HepG2 (cell line): ENCODE measurements around the gene KCNMA1. TPM values are rescaled to one million over a fixed set of nuclear protein-coding genes. Genes with fewer than 3 reads are reported as not detected.

Experiments used
- ATAC-seq: fragments of 200-7000 bp; cut with Tn5 transposase; 3 replicates; pipeline ENCODE4 v1.9.1; 2020; ENCODE audit warnings: mild to moderate bottlenecking, moderate library complexity
- BruUV-seq: library from RNA; stranded (reverse); fragments of 400-500 nt; replicated peaks from 2 replicates; lab custom pipeline; 2021; lab: Mats Ljungman, UMichigan
- CTCF ChIA-PET: fragments of 300-600 bp; formaldehyde crosslinking; extraction: SDS; loops from one replicate; lab custom pipeline; 2021; ENCODE audit warnings: low total read pairs, inconsistent platforms, low intra/inter-chr PET ratio; lab: Yijun Ruan, JAX
- POLR2A ChIA-PET: fragments of 350-600 bp; sonication (Branson Sonifier 250); formaldehyde crosslinking; loops from one replicate; lab custom pipeline; 2020; ENCODE audit warnings: antibody characterized with exemption, inconsistent platforms; lab: Yijun Ruan, JAX
- DNase-seq: peaks from one replicate; pipeline ENCODE4 v3.0.0-alpha.2; 2015; ENCODE audit warnings: low spot score
- FAIRE-seq: peaks from 3 replicates; lab custom pipeline; 2011; peaks lifted over from hg19 to GRCh38; lab: Jason Lieb, UNC
- H2AFZ ChIP-seq: one replicate; pipeline ENCODE4 v1.6.1; 2011; ENCODE audit warnings: low read length, inconsistent platforms
- H3K27ac ChIP-seq: fragments of 300-600 bp; 3 replicates; pipeline ENCODE4 v1.8.0; 2011; ENCODE audit warnings: mixed run types, mild to moderate bottlenecking, mixed read lengths, low read length, inconsistent platforms; ENCODE audit not compliant: insufficient read depth; ENCODE audit errors: extremely low read length
- H3K27me3 ChIP-seq, 2 experiments: fragments of 200-600 bp in 1 of 2; 2 replicates in 1 of 2; 3 replicates in 1 of 2; pipeline versions ENCODE4 v1.6.0 to v1.8.0; 2011; ENCODE audit warnings: low read length in 2 of 2, mild to moderate bottlenecking in 2 of 2, moderate library complexity in 2 of 2, inconsistent platforms in 1 of 2; ENCODE audit not compliant: insufficient read depth in 2 of 2, control insufficient read depth in 1 of 2
- H3K36me3 ChIP-seq, 2 experiments: fragments of 200-600 bp in 1 of 2; replicated peaks in 1 of 2; 2 replicates in 1 of 2; 3 replicates in 1 of 2; pipeline versions ENCODE4 v1.5.1 to v1.8.0; 2011; ENCODE audit warnings: low read length in 2 of 2, inconsistent platforms in 1 of 2; ENCODE audit not compliant: insufficient read depth in 2 of 2, control insufficient read depth in 1 of 2
- H3K4me1 ChIP-seq: 2 replicates; pipeline ENCODE4 v1.5.1; 2012; ENCODE audit warnings: low read length, inconsistent platforms; ENCODE audit not compliant: insufficient read depth
- H3K4me2 ChIP-seq: 2 replicates; pipeline ENCODE4 v1.6.0; 2011; ENCODE audit warnings: low read depth, low read length, inconsistent platforms
- H3K4me3 ChIP-seq, 3 experiments: fragments of 200-600 bp in 1 of 3; sonication (generic), shearing (Covaris generic) in 1 of 3; replicated peaks in 1 of 3; 2 replicates each; pipeline ENCODE4 v1.5.1; 2011 to 2016; ENCODE audit warnings: low read length in 3 of 3, inconsistent platforms in 2 of 3, low read depth in 2 of 3, mild to moderate bottlenecking in 2 of 3, control low read depth in 1 of 3, mixed read lengths in 1 of 3; ENCODE audit not compliant: insufficient read depth in 1 of 3
- H3K79me2 ChIP-seq: one replicate; pipeline ENCODE4 v1.6.1; 2011; ENCODE audit warnings: low read length, inconsistent platforms; ENCODE audit not compliant: insufficient read depth
- H3K9ac ChIP-seq: 2 replicates; pipeline ENCODE4 v1.6.0; 2011; ENCODE audit warnings: mild to moderate bottlenecking, low read depth, low read length, inconsistent platforms; ENCODE audit not compliant: insufficient read depth
- H3K9me3 ChIP-seq: 2 replicates; pipeline ENCODE4 v1.5.1; 2012; ENCODE audit warnings: mild to moderate bottlenecking, low read length
- H4K20me1 ChIP-seq: 2 replicates; pipeline ENCODE4 v1.6.0; 2011; ENCODE audit warnings: inconsistent platforms, mild to moderate bottlenecking, low read length, moderate library complexity; ENCODE audit not compliant: insufficient read depth
- AKAP8 ChIP-seq: sonication (generic); formaldehyde crosslinking; IDR thresholded peaks from 2 replicates; pipeline ENCODE4 v1.5.1; 2020; ENCODE audit warnings: mild to moderate bottlenecking, missing genetic modification reagents
- BATF2 ChIP-seq: sonication (generic); formaldehyde crosslinking; IDR thresholded peaks from 2 replicates; pipeline ENCODE4 v1.8.0; 2022; ENCODE audit warnings: mild to moderate bottlenecking, missing genetic modification reagents, moderate library complexity
- IKZF1 ChIP-seq: fragments of 450-650 bp; IDR thresholded peaks from 2 replicates; pipeline ENCODE4 v1.7.1; 2016
- NCOR1 ChIP-seq: fragments of 200-600 bp; sonication (generic); IDR thresholded peaks from 2 replicates; pipeline ENCODE4 v1.7.0; 2017; ENCODE audit warnings: antibody characterized with exemption, low read length, borderline replicate concordance
- NFE2L1 ChIP-seq: sonication (generic); formaldehyde crosslinking; IDR thresholded peaks from 2 replicates; pipeline ENCODE4 v1.4.0; 2020; ENCODE audit warnings: missing genetic modification reagents, mild to moderate bottlenecking, borderline replicate concordance
- NFKB2 ChIP-seq: sonication (generic); formaldehyde crosslinking; IDR thresholded peaks from 2 replicates; pipeline ENCODE4 v1.4.0; 2020; ENCODE audit warnings: missing genetic modification reagents, borderline replicate concordance
- PHF8 ChIP-seq: sonication (generic); formaldehyde crosslinking; IDR thresholded peaks from 2 replicates; pipeline ENCODE4 v1.5.0; 2020; ENCODE audit warnings: missing genetic modification reagents
- ZNF30 ChIP-seq: sonication (generic); formaldehyde crosslinking; IDR thresholded peaks from 2 replicates; pipeline ENCODE4 v1.5.0; 2020; ENCODE audit warnings: mild to moderate bottlenecking, missing genetic modification reagents
- ZNF383 ChIP-seq: sonication (generic); formaldehyde crosslinking; IDR thresholded peaks from 2 replicates; pipeline ENCODE4 v1.4.0; 2020; ENCODE audit warnings: missing genetic modification reagents, mild to moderate bottlenecking, borderline replicate concordance
- ZNF597 ChIP-seq: sonication (generic); formaldehyde crosslinking; IDR thresholded peaks from 2 replicates; pipeline ENCODE4 v1.5.0; 2020; ENCODE audit warnings: missing genetic modification reagents
- ZNF607 ChIP-seq: sonication (generic); formaldehyde crosslinking; IDR thresholded peaks from 2 replicates; pipeline ENCODE4 v1.5.1; 2020; ENCODE audit warnings: missing genetic modification reagents, mild to moderate bottlenecking, borderline replicate concordance
- ZNF713 ChIP-seq: sonication (generic); formaldehyde crosslinking; IDR thresholded peaks from 2 replicates; pipeline ENCODE4 v1.4.0; 2020; ENCODE audit warnings: mild to moderate bottlenecking, missing genetic modification reagents
- ZNF761 ChIP-seq: sonication (generic); formaldehyde crosslinking; conservative IDR thresholded peaks from 2 replicates; pipeline ENCODE4 v1.4.0; 2020; ENCODE audit warnings: mild to moderate bottlenecking, missing genetic modification reagents
- WGBS: methylation state at CpG from one replicate; pipeline ENCODE4 v1.1.6; 2017; ENCODE audit warnings: low lambda C conversion rate; 5-methylcytosine and 5-hydroxymethylcytosine counted together
- in situ Hi-C: cut with HindIII; loops from 2 replicates; pipeline ENCODE4 v1.10.0; 2017; ENCODE audit warnings: low pct_unique_long_range_greater_than_20kb; ENCODE audit not compliant: extremely low pct_ligation_motif_present
- intact Hi-C: fragments of 100-400 bp; cut with micrococcal nuclease; formaldehyde crosslinking; loops from one replicate; pipeline ENCODE4 v1.10.0; 2022; ENCODE audit not compliant: unreplicated experiment
- polyA plus RNA-seq, 8 experiments: library from polyadenylated mRNA; depleted of rRNA in 3 of 8; stranded (reverse) in 7 of 8; unstranded in 1 of 8; fragments of >200 nt; fragmentation: Illumina TruSeq in 4 of 8; extraction: Trizol in 4 of 8; gene quantifications; 2 replicates each; pipeline versions ENCODE4 v1.2.1 to v1.2.3, GENCODE V29; 2011 to 2016; ENCODE audit warnings: low read depth in 4 of 8, missing spikeins in 1 of 8, mixed read lengths in 1 of 8; ENCODE audit not compliant: insufficient read depth in 1 of 8
- total RNA-seq, 5 experiments: library from RNA; depleted of rRNA; stranded (reverse); fragments of >200 nt; fragmentation: Illumina TruSeq; extraction: Trizol; gene quantifications; 2 replicates each; pipeline ENCODE4 v1.2.3, GENCODE V29; 2016; ENCODE audit warnings: low read depth in 1 of 5
- TF ChIP-seq, protein P1 (sequence below): sonication (generic); formaldehyde crosslinking; IDR thresholded peaks from 2 replicates; pipeline ENCODE4 v1.5.0; 2020; ENCODE audit warnings: mild to moderate bottlenecking, missing genetic modification reagents
- TF ChIP-seq, protein P2 (sequence below): sonication (generic); formaldehyde crosslinking; IDR thresholded peaks from 2 replicates; pipeline ENCODE4 v1.8.0; 2022; ENCODE audit warnings: missing genetic modification reagents, low read depth, mild to moderate bottlenecking, borderline replicate concordance
- TF ChIP-seq, protein P3 (sequence below): IDR thresholded peaks from 2 replicates; pipeline ENCODE4 v1.6.1; 2016; ENCODE audit warnings: missing compliant biosample characterization, missing genetic modification reagents, borderline replicate concordance
- TF ChIP-seq, protein P4 (sequence below): IDR thresholded peaks from 2 replicates; pipeline ENCODE4 v1.6.1; 2016; ENCODE audit warnings: low read depth, borderline replicate concordance

The KCNMA1 gene
- total and polyA plus RNA-seq, 2 of the 13 experiments (the other 11 are each of a cell fraction or from before 2014, with no cell fraction given): 0.02 TPM; not detected in 1

- TF ChIP-seq, protein P1, sequence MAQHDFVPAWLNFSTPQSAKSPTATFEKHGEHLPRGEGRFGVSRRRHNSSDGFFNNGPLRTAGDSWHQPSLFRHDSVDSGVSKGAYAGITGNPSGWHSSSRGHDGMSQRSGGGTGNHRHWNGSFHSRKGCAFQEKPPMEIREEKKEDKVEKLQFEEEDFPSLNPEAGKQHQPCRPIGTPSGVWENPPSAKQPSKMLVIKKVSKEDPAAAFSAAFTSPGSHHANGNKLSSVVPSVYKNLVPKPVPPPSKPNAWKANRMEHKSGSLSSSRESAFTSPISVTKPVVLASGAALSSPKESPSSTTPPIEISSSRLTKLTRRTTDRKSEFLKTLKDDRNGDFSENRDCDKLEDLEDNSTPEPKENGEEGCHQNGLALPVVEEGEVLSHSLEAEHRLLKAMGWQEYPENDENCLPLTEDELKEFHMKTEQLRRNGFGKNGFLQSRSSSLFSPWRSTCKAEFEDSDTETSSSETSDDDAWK (CRISPR knock-in tag): no peak
- TF ChIP-seq, all 625 proteins: peak for 0
These were observed 85.4 kb downstream of the KCNMA1 start (continued) for GRCh38 chr10:77552252-77552651.

DNA sequence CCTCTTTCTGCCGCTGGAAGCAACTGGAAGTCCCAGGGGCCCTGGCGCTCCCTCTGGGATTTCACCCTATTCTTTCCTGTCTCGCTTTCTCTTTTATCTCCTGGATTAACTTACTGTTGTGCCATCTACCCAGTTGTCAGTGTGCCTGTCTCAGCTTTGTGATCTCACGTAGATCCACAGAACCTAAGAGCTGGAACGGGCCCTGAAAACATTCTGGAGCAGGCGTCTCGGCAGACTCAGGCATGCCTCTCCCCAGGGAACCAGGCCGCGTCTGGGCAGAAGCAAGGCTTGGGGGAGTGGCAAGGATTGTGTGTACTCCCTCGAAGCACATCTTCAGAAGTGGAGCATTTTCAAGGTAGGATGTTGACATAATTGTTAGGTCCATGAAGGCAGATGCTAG, 87.2 kb downstream of the KCNMA1 start:
- Histone ChIP-seq H3K36me3 (no peaks in the 10 kb centered on the region), H2AFZ (no peak overlapping the region), H4K20me1 (no peaks in the 10 kb centered on the region), H3K9me3 (no peaks in the 10 kb centered on the region), H3K4me3 (no peak overlapping the region), H3K27me3 (peaks cover 0 to 4% of the 10 kb centered on the region in 2 experiments; a peak in 1 of 5 replicates), H3K4me1 (no peaks in the 10 kb centered on the region), H3K79me2 (no peaks in the 10 kb centered on the region), H3K27ac (no peak overlapping the region), H3K9ac (no peak overlapping the region), H3K4me2 (no peak overlapping the region)
- CTCF ChIA-PET: no interaction called here
- intact Hi-C loops (no loop called here), in situ Hi-C loops (no loop called here)
- POLR2A ChIA-PET: no interaction called here
- no peak for FAIRE-seq
- no peak for DNase-seq
- no TSS peak for BruUV-seq
- no peak for ATAC-seq
- 53% methylated on average over 9 of the region's 10 CpGs for WGBS
- no peak for TF ChIP-seq AKAP8
- no peak for TF ChIP-seq ZNF597
- TF ChIP-seq, protein P2, sequence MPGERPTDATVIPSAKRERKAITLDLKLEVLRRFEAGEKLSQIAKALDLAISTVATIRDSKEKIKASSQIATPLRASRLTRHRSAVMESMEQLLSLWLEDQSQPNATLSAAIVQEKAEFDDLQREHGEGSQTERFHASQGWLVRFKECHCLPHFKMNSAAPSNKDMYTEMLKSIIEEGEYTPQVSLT (CRISPR knock-in tag): no peak
- TF ChIP-seq, protein P3, sequence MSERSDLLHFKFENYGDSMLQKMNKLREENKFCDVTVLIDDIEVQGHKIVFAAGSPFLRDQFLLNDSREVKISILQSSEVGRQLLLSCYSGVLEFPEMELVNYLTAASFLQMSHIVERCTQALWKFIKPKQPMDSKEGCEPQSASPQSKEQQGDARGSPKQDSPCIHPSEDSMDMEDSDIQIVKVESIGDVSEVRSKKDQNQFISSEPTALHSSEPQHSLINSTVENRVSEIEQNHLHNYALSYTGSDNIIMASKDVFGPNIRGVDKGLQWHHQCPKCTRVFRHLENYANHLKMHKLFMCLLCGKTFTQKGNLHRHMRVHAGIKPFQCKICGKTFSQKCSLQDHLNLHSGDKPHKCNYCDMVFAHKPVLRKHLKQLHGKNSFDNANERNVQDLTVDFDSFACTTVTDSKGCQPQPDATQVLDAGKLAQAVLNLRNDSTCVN (CRISPR knock-in tag): no peak
- no peak for TF ChIP-seq NFKB2
- no peak for TF ChIP-seq ZNF383 (CRISPR knock-in tag)
- no peak for TF ChIP-seq IKZF1
- TF ChIP-seq, protein P4, sequence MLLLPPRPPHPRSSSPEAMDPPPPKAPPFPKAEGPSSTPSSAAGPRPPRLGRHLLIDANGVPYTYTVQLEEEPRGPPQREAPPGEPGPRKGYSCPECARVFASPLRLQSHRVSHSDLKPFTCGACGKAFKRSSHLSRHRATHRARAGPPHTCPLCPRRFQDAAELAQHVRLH (CRISPR knock-in tag): no peak
- TF ChIP-seq ZNF607 (CRISPR knock-in tag): no peak
- no peak for TF ChIP-seq ZNF30
- no peak for TF ChIP-seq PHF8 (CRISPR knock-in tag)
- no peak for TF ChIP-seq ZNF761
- TF ChIP-seq BATF2 (CRISPR knock-in tag): no peak
- TF ChIP-seq NCOR1: no peak
- no peak for TF ChIP-seq ZNF713 (CRISPR knock-in tag)
- TF ChIP-seq NFE2L1 (CRISPR knock-in tag): no peak
